H1 (cell line): ENCODE measurements around the gene SYF2. TPM values are rescaled to one million over a fixed set of nuclear protein-coding genes. Genes with fewer than 3 reads are reported as not detected.

Source experiments
- CTCF ChIA-PET: fragments of 300-600 bp; sonication (Branson Sonifier 250); formaldehyde crosslinking; loops from one replicate; lab custom pipeline; 2021; ENCODE audit not compliant: partially characterized antibody; lab: Charles Lee
- POLR2A ChIA-PET: fragments of 300-600 bp; sonication (Branson Sonifier 250); formaldehyde crosslinking; loops from one replicate; lab custom pipeline; 2021; ENCODE audit warnings: inconsistent platforms; ENCODE audit not compliant: partially characterized antibody; lab: Charles Lee
- DNase-seq, 2 experiments: peaks; one replicate each; pipeline versions ENCODE4 v3.0.0 to v3.0.0-alpha.2; 2010 to 2022; ENCODE audit warnings: low spot score in 2 of 2, low read depth in 1 of 2, mixed read lengths in 1 of 2
- FAIRE-seq: peaks from 2 replicates; lab custom pipeline; 2011; peaks lifted over from hg19 to GRCh38; lab: Jason Lieb, UNC
- H2AFZ ChIP-seq: 2 replicates; pipeline ENCODE4 v1.8.1; 2012; ENCODE audit warnings: low read length, inconsistent platforms
- H2AK5ac ChIP-seq: 2 replicates; pipeline ENCODE4 v1.6.1; 2013; ENCODE audit warnings: low read depth, low read length
- H2BK120ac ChIP-seq: replicated peaks from 2 replicates; pipeline ENCODE3; 2013; ENCODE audit warnings: low read depth, low read length, inconsistent platforms
- H2BK12ac ChIP-seq: 2 replicates; pipeline ENCODE4 v1.6.1; 2013; ENCODE audit warnings: low read depth, low read length
- H2BK15ac ChIP-seq: 2 replicates; pipeline ENCODE4 v1.6.1; 2013; ENCODE audit warnings: low read length
- H2BK20ac ChIP-seq: 2 replicates; pipeline ENCODE4 v1.6.1; 2013; ENCODE audit warnings: low read length
- H2BK5ac ChIP-seq: 2 replicates; pipeline ENCODE4 v1.6.1; 2013; ENCODE audit warnings: low read depth, low read length
- H3K14ac ChIP-seq: 2 replicates; pipeline ENCODE4 v1.6.1; 2013; ENCODE audit warnings: inconsistent platforms; ENCODE audit not compliant: insufficient read length
- H3K18ac ChIP-seq: 2 replicates; pipeline ENCODE4 v1.6.1; 2013; ENCODE audit warnings: low read length; ENCODE audit errors: extremely low read depth
- H3K23ac ChIP-seq: 2 replicates; pipeline ENCODE4 v1.6.1; 2013; ENCODE audit warnings: inconsistent platforms; ENCODE audit not compliant: insufficient read length
- H3K23me2 ChIP-seq: 2 replicates; pipeline ENCODE4 v1.6.1; 2013; ENCODE audit warnings: low read depth, low read length
- H3K27ac ChIP-seq: 2 replicates; pipeline ENCODE4 v1.6.1; 2011; ENCODE audit warnings: low read depth, low read length, inconsistent platforms
- H3K27me3 ChIP-seq, 4 experiments: replicated peaks in 1 of 4; 1 replicate in 1 of 4; 2 replicates in 3 of 4; pipeline versions ENCODE4 v1.6.1 to v1.8.1; 2011 to 2013; ENCODE audit warnings: low read length in 3 of 4, mild to moderate bottlenecking in 3 of 4, inconsistent platforms in 2 of 4, mixed read lengths in 2 of 4, moderate library complexity in 1 of 4; ENCODE audit not compliant: control insufficient read depth in 3 of 4, insufficient read depth in 3 of 4; ENCODE audit errors: extremely low read depth in 1 of 4
- H3K36me3 ChIP-seq, 4 experiments: 2 replicates each; pipeline versions ENCODE4 v1.6.1 to v1.8.1; 2011 to 2013; ENCODE audit warnings: mild to moderate bottlenecking in 4 of 4, low read length in 3 of 4, moderate library complexity in 2 of 4, control low read depth in 1 of 4, inconsistent platforms in 1 of 4; ENCODE audit not compliant: insufficient read depth in 4 of 4, control insufficient read depth in 2 of 4
- H3K4ac ChIP-seq: replicated peaks from 2 replicates; pipeline ENCODE3; 2013; ENCODE audit warnings: low read length, low read depth, mixed read lengths, inconsistent platforms; ENCODE audit not compliant: insufficient read length
- H3K4me1 ChIP-seq, 4 experiments: replicated peaks in 1 of 4; 1 replicate in 1 of 4; 2 replicates in 3 of 4; pipeline versions ENCODE4 v1.6.1 to v1.8.1; 2011 to 2013; ENCODE audit warnings: low read length in 3 of 4, inconsistent platforms in 2 of 4, mixed read lengths in 1 of 4; ENCODE audit not compliant: insufficient read depth in 4 of 4, control insufficient read depth in 3 of 4
- H3K4me2 ChIP-seq, 2 experiments: 2 replicates each; pipeline versions ENCODE4 v1.6.1 to v1.8.1; 2011 to 2013; ENCODE audit warnings: low read depth in 2 of 2, low read length in 2 of 2, control low read depth in 1 of 2, inconsistent platforms in 1 of 2, mild to moderate bottlenecking in 1 of 2; ENCODE audit not compliant: insufficient read depth in 1 of 2
- H3K4me3 ChIP-seq, 4 experiments: fragments of 200-600, 300-600 bp in 1 of 4; sonication (generic), shearing (Covaris generic), sonication (Bioruptor Twin) in 1 of 4; 2 replicates each; pipeline versions ENCODE4 v1.5.1 to v1.8.1; 2011 to 2016; ENCODE audit warnings: low read length in 4 of 4, low read depth in 3 of 4, control low read depth in 2 of 4, inconsistent platforms in 2 of 4, mild to moderate bottlenecking in 2 of 4, mixed read lengths in 1 of 4, moderate library complexity in 1 of 4; ENCODE audit not compliant: insufficient read depth in 2 of 4; ENCODE audit errors: extremely low read depth in 1 of 4
- H3K56ac ChIP-seq: replicated peaks from 2 replicates; pipeline ENCODE3; 2013; ENCODE audit warnings: low read depth, mild to moderate bottlenecking, mixed read lengths, low read length, inconsistent platforms; ENCODE audit not compliant: insufficient read length
- H3K79me1 ChIP-seq: 2 replicates; pipeline ENCODE4 v1.6.1; 2013; ENCODE audit warnings: low read depth, low read length, control low read depth
- H3K79me2 ChIP-seq, 2 experiments: 2 replicates each; pipeline versions ENCODE4 v1.6.1 to v1.8.1; 2012 to 2013; ENCODE audit warnings: low read length in 2 of 2, mild to moderate bottlenecking in 2 of 2, inconsistent platforms in 1 of 2; ENCODE audit not compliant: insufficient read depth in 2 of 2, control insufficient read depth in 1 of 2
- H3K9ac ChIP-seq, 4 experiments: replicated peaks in 1 of 4; 1 replicate in 1 of 4; 2 replicates in 3 of 4; pipeline versions ENCODE4 v1.6.1 to v1.8.1; 2011 to 2013; ENCODE audit warnings: low read depth in 3 of 4, low read length in 3 of 4, control low read depth in 2 of 4, mild to moderate bottlenecking in 2 of 4, moderate library complexity in 2 of 4, inconsistent platforms in 1 of 4; ENCODE audit errors: extremely low read depth in 1 of 4
- H3K9me3 ChIP-seq, 2 experiments: 2 replicates each; pipeline versions ENCODE4 v1.6.1 to v1.8.1; 2012 to 2013; ENCODE audit warnings: mild to moderate bottlenecking in 2 of 2, moderate library complexity in 2 of 2, control low read depth in 1 of 2, inconsistent platforms in 1 of 2, low read depth in 1 of 2, low read length in 1 of 2, mixed read lengths in 1 of 2; ENCODE audit not compliant: insufficient read depth in 2 of 2
- H4K20me1 ChIP-seq, 2 experiments: replicated peaks in 1 of 2; 2 replicates each; pipeline versions ENCODE3 to v1.8.1; 2011 to 2013; ENCODE audit warnings: inconsistent platforms in 2 of 2, low read length in 2 of 2, mild to moderate bottlenecking in 1 of 2; ENCODE audit not compliant: insufficient read depth in 2 of 2, control insufficient read depth in 1 of 2
- H4K5ac ChIP-seq: 2 replicates; pipeline ENCODE4 v1.6.1; 2013; ENCODE audit warnings: low read length, low read depth, mixed read lengths, inconsistent platforms; ENCODE audit not compliant: insufficient read length
- H4K8ac ChIP-seq: 2 replicates; pipeline ENCODE4 v1.8.0; 2013; ENCODE audit warnings: mild to moderate bottlenecking, moderate library complexity, low read length, inconsistent platforms; ENCODE audit not compliant: insufficient read depth; ENCODE audit errors: extremely low read depth
- H4K91ac ChIP-seq: replicated peaks from 2 replicates; pipeline ENCODE3; 2013; ENCODE audit warnings: low read length, mixed read lengths, inconsistent platforms; ENCODE audit not compliant: insufficient read length
- CHD2 ChIP-seq: IDR thresholded peaks from 2 replicates; pipeline ENCODE4 v1.6.1; 2012; ENCODE audit warnings: low read length, improper control_type of control experiment
- FOSL1 ChIP-seq: IDR thresholded peaks from 2 replicates; pipeline ENCODE4 v1.6.1; 2011; ENCODE audit warnings: mild to moderate bottlenecking, low read depth, low read length, moderate library complexity; ENCODE audit not compliant: insufficient read depth
- KDM5A ChIP-seq: fragments of 200-600 bp; IDR thresholded peaks from 2 replicates; pipeline ENCODE4 v1.7.1; 2012; ENCODE audit warnings: mild to moderate bottlenecking, low read length, inconsistent platforms, mixed read lengths
- NANOG ChIP-seq: IDR thresholded peaks from 2 replicates; pipeline ENCODE4 v1.6.1; 2011; ENCODE audit warnings: low read length, low read depth, mild to moderate bottlenecking, inconsistent platforms; ENCODE audit not compliant: insufficient read depth, poor library complexity, severe bottlenecking
- SIN3A ChIP-seq, 2 experiments: IDR thresholded peaks in 1 of 2; conservative IDR thresholded peaks in 1 of 2; 2 replicates each; pipeline ENCODE4 v1.6.1; 2011 to 2012; ENCODE audit warnings: low read length in 2 of 2, improper control_type of control experiment in 1 of 2, low read depth in 1 of 2, mild to moderate bottlenecking in 1 of 2
- TAF7 ChIP-seq: optimal IDR thresholded peaks from 2 replicates; pipeline ENCODE3; 2011; ENCODE audit warnings: low read depth, mild to moderate bottlenecking, inconsistent platforms, low read length, moderate library complexity, borderline replicate concordance
- WGBS, 2 experiments: shearing (Covaris generic) in 1 of 2; methylation state at CpG; one replicate each; pipeline versions ENCODE4 v1.1.6 to v1.1.7; 2013 to 2015; ENCODE audit warnings: low lambda C conversion rate in 2 of 2, mixed read lengths in 2 of 2, inconsistent platforms in 1 of 2, low coverage in 1 of 2, missing lambda C conversion rate in 1 of 2; ENCODE audit not compliant: insufficient replicate concordance in 2 of 2, insufficient coverage in 1 of 2, insufficient read length in 1 of 2; ENCODE audit errors: extremely low coverage in 1 of 2, missing lambda C conversion rate in 1 of 2; 5-methylcytosine and 5-hydroxymethylcytosine counted together
- polyA plus RNA-seq, 7 experiments: library from polyadenylated mRNA; depleted of rRNA in 3 of 7; stranded (reverse) in 5 of 7; unstranded in 2 of 7; fragments of >200 nt in 5 of 7; fragments of 200-250 nt in 2 of 7; gene quantifications; 1 replicate in 5 of 7; 2 replicates in 1 of 7; 4 replicates in 1 of 7; pipeline versions ENCODE4 v1.2.1 to v1.2.3, GENCODE V29; 2011 to 2013; ENCODE audit warnings: missing spikeins in 2 of 7, mixed read lengths in 2 of 7
- total RNA-seq: library from RNA; stranded (reverse); fragmentation: NEBNext Ultra II Directional; extraction: Animal tissue kit (Norgen Biotek cat#: 25700); gene quantifications from 2 replicates; pipeline ENCODE4 v1.2.1, GENCODE V29; 2021
- TF ChIP-seq, protein P1 (sequence below): IDR thresholded peaks from 2 replicates; pipeline ENCODE4 v1.6.1; 2011; ENCODE audit warnings: low read length, improper control_type of control experiment

Gene SYF2
- total and polyA plus RNA-seq, 2 of the 8 experiments (the other 6 are each of a cell fraction or from before 2014, with no cell fraction given): 7.5 to 33.0 TPM

DNA sequence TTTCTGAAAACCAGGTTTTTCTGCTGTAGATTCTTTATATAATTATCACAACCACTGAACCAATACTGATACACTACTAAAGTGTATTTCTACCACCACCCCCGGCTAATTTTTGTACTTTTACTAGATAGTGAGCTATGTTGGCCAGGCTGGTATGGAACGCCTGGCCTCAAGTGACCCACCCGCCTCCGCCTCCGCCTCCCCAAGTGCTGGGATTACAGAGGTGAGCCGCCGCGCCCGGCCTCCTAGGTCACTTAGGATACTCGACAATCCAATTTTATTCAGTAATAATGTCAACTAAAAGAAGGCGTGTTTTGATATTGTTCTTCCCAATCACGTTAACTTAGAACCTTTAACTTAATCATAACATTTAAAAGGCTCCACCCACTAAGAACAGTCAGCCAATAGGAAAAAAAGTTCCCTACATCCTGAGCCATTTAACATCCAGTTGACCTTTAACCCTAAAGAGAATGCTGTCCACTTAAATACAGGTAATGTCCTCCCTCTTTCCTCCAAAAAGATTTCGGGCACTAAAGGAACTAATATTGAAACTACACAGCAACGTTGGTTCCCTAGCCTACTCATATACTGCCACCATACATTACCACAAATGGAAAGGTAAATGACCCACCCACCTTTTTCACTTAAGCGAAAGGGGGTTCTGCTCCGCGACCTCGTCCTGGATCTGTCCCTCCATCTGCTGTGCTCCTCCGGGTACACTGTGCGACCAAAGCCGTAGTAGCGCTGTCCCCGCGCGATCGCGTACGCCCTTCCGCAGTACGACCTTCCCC, 13.7 kb upstream of the SYF2 start:
- Histone ChIP-seq H2BK120ac (no peak overlapping the region), H2AK5ac (no peak overlapping the region), H3K79me2 (peaks cover 3 to 24% of the 10 kb centered on the region in 2 experiments; a peak in 3 of 4 replicates), H3K79me1 (peaks cover 6% of the 10 kb centered on the region), H3K4me3 (peak overlapping the region; percentile 67 to 99 (median 96)), H3K27me3 (no peaks in the 10 kb centered on the region), H3K27ac (peak overlapping the region; percentile 84; the same call in 1 of the 2 replicates), H3K4me1 (no peaks in the 10 kb centered on the region; a peak in 1 of 7 replicates), H4K91ac (no peak overlapping the region), H3K9ac (peak overlapping the region; percentile 78 to 89 (median 86)), H2BK12ac (0 out of 2 replicates have a peak overlapping the region, but pooled peaks have one; percentile 7), H2BK15ac (no peak overlapping the region), H3K18ac (peak overlapping the region; percentile 9; the same call in 1 of the 2 replicates), H3K23ac (no peak overlapping the region), H3K4me2 (peak overlapping the region; percentile 87 to 92), H3K36me3 (peaks cover 15 to 34% (median 22%) of the 10 kb centered on the region in 4 experiments), H4K20me1 (peaks cover 6 to 8% of the 10 kb centered on the region in 2 experiments), H3K56ac (no peak overlapping the region), H4K8ac (no peak overlapping the region; the same call in 1 of the 2 replicates), H3K23me2 (peaks cover 9% of the 10 kb centered on the region), H2AFZ (no peak overlapping the region), H2BK5ac (peak overlapping the region; percentile 83; the same call in 1 of the 2 replicates), H3K14ac (no peak overlapping the region), H3K9me3 (no peaks in the 10 kb centered on the region), H4K5ac (no peak overlapping the region), H2BK20ac (no peak overlapping the region), H3K4ac (no peak overlapping the region)
- DNase-seq (no peak), FAIRE-seq (no peak)
- CTCF ChIA-PET: interaction anchor here (0.6 kb wide), 1 partner anchor 212 kb away, joined by 3 read pairs; no protein-coding TSS in a partner anchor
- TF ChIP-seq SIN3A (conservative IDR thresholded peaks at IDR 0.05 in 1 of 2, IDR thresholded peaks at IDR 0.05 in 1 of 2; ENCODE audit: low read depth in 1 of 2, low read length in 2 of 2) (peak in 1 of 2 experiments; percentile 42; a peak in 1 of 4 replicates), NANOG (no peak), KDM5A (0 out of 2 replicates have a peak, but pooled peaks have one; percentile 4), TAF7 (no peak), FOSL1 (no peak), CHD2 (no peak)
- TF ChIP-seq, protein P1, sequence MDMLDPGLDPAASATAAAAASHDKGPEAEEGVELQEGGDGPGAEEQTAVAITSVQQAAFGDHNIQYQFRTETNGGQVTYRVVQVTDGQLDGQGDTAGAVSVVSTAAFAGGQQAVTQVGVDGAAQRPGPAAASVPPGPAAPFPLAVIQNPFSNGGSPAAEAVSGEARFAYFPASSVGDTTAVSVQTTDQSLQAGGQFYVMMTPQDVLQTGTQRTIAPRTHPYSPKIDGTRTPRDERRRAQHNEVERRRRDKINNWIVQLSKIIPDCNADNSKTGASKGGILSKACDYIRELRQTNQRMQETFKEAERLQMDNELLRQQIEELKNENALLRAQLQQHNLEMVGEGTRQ: no peak
- POLR2A ChIA-PET: interaction anchor here (1.0 to 5.0 kb wide), 8 partner anchors 7 to 111 kb away, joined by 3 to 66 read pairs (median 4); partner anchors contain the start of gene SYF2
- WGBS, 2 experiments: 35% methylated on average over 30 of the region's 30 CpGs; no CpG with 5 or more reads in 1 of the 2 experiments
